ENCODE results near the gene HPSE.

GRCh38 chr4:83307920-83308319, 26.7 kb downstream of the HPSE start:
- TF ChIP-seq, protein P1, sequence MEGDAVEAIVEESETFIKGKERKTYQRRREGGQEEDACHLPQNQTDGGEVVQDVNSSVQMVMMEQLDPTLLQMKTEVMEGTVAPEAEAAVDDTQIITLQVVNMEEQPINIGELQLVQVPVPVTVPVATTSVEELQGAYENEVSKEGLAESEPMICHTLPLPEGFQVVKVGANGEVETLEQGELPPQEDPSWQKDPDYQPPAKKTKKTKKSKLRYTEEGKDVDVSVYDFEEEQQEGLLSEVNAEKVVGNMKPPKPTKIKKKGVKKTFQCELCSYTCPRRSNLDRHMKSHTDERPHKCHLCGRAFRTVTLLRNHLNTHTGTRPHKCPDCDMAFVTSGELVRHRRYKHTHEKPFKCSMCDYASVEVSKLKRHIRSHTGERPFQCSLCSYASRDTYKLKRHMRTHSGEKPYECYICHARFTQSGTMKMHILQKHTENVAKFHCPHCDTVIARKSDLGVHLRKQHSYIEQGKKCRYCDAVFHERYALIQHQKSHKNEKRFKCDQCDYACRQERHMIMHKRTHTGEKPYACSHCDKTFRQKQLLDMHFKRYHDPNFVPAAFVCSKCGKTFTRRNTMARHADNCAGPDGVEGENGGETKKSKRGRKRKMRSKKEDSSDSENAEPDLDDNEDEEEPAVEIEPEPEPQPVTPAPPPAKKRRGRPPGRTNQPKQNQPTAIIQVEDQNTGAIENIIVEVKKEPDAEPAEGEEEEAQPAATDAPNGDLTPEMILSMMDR (IDR thresholded peaks at IDR 0.05; ENCODE audit: low read length), result no peak
- TF ChIP-seq EZH2 (IDR thresholded peaks at IDR 0.05; ENCODE audit: borderline replicate concordance, low read length), result no peak
